Brain microvascular endothelial cell (primary cell): ENCODE data around the gene SPTSSA.

Experiments used
- DNase-seq: peaks from one replicate; pipeline ENCODE4 v3.0.0-alpha.2; 2020
- H3K27ac ChIP-seq: fragments of 250-450 bp; sonication (Bioruptor Pico); 2 replicates; pipeline ENCODE4 v1.5.1; 2020; ENCODE audit warnings: mild to moderate bottlenecking, moderate library complexity
- H3K27me3 ChIP-seq: fragments of 250-450 bp; sonication (Bioruptor Pico); replicated peaks from 2 replicates; pipeline ENCODE4 v1.5.1; 2020; ENCODE audit warnings: mild to moderate bottlenecking
- H3K36me3 ChIP-seq: fragments of 250-450 bp; sonication (Bioruptor Pico); replicated peaks from 2 replicates; pipeline ENCODE4 v1.5.1; 2020; ENCODE audit warnings: mild to moderate bottlenecking
- H3K4me3 ChIP-seq: 2 replicates; pipeline ENCODE4 v1.5.1; 2011; ENCODE audit warnings: low read depth, mild to moderate bottlenecking, control low read depth, low read length, moderate library complexity
- in situ Hi-C: cut with HindIII; loops from 2 replicates; pipeline ENCODE4 v1.10.0; 2017; ENCODE audit warnings: low sequenced_read_pairs, low pct_ligation_motif_present
- TF ChIP-seq, protein P1 (sequence below): IDR thresholded peaks from 2 replicates; pipeline ENCODE4 v1.5.1; 2011; ENCODE audit warnings: low read depth, mild to moderate bottlenecking, moderate library complexity, low read length, control low read depth, inconsistent platforms; ENCODE audit errors: missing control alignments

The SPTSSA gene

DNA sequence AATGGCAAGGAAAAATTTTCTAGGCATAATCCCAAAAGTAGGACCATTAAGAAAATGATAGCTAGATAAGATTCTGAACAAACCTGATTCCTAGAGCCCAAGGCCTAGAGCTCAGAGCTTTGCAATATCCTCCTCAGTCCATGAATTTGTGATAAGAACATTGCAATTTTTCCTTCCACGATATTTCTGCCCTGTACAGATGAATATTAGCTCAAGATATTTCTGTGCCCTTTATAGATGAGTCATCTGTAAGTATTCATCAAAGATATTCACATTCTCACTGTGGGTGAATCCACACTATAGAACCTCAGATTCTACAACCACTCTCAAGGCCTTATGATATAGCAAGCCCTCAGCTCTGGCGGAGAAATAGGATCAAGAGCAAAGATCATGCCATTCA is 40.0 kb upstream of the SPTSSA start:
- in situ Hi-C loops = no loop called here
- TF ChIP-seq, protein P1, sequence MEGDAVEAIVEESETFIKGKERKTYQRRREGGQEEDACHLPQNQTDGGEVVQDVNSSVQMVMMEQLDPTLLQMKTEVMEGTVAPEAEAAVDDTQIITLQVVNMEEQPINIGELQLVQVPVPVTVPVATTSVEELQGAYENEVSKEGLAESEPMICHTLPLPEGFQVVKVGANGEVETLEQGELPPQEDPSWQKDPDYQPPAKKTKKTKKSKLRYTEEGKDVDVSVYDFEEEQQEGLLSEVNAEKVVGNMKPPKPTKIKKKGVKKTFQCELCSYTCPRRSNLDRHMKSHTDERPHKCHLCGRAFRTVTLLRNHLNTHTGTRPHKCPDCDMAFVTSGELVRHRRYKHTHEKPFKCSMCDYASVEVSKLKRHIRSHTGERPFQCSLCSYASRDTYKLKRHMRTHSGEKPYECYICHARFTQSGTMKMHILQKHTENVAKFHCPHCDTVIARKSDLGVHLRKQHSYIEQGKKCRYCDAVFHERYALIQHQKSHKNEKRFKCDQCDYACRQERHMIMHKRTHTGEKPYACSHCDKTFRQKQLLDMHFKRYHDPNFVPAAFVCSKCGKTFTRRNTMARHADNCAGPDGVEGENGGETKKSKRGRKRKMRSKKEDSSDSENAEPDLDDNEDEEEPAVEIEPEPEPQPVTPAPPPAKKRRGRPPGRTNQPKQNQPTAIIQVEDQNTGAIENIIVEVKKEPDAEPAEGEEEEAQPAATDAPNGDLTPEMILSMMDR = no peak

DNA sequence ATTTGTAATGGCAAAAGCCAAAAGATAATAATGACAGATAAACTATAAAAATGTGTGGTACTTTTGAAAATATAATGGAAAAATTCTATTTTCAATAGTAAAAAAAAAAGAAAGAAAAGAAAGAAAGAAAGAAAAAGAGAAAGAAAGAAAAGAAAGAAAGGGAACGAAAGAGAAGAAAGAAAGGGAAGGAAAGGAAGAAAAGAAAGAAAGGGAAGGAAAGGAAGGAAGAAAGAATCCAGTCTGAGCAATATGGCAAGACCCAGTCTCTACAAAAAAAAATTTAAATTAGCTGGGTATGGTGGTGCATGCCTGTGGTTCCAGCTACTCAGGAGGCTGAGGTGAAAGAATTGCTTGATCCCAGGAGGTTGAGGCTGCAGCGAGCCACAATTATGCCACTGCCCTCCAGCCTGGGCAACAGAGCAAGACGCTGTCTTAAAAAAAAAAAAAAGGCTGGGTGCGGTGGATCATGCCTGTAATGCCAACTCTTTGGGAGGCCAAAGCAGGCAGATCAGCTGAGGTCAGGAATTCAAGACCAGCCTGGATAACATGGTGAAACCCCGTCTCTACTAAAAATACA is 39.1 kb upstream of the SPTSSA start:
- in situ Hi-C loops = no loop called here
- no peaks in the 10 kb centered on the region for H3K27me3 ChIP-seq
- no peak overlapping the region for H3K4me3 ChIP-seq
- TF ChIP-seq, protein P1 = no peak
- no peak overlapping the region for H3K27ac ChIP-seq
- no peak for DNase-seq
- no peaks in the 10 kb centered on the region for H3K36me3 ChIP-seq

More for the DNA sequence above, 40.0 kb upstream of the SPTSSA start:
- Histone ChIP-seq H3K27me3 (no peaks in the 10 kb centered on the region), H3K36me3 (no peaks in the 10 kb centered on the region), H3K27ac (peak overlapping the region; percentile 73), H3K4me3 (no peak overlapping the region)
- peak; percentile 29 for DNase-seq

DNA sequence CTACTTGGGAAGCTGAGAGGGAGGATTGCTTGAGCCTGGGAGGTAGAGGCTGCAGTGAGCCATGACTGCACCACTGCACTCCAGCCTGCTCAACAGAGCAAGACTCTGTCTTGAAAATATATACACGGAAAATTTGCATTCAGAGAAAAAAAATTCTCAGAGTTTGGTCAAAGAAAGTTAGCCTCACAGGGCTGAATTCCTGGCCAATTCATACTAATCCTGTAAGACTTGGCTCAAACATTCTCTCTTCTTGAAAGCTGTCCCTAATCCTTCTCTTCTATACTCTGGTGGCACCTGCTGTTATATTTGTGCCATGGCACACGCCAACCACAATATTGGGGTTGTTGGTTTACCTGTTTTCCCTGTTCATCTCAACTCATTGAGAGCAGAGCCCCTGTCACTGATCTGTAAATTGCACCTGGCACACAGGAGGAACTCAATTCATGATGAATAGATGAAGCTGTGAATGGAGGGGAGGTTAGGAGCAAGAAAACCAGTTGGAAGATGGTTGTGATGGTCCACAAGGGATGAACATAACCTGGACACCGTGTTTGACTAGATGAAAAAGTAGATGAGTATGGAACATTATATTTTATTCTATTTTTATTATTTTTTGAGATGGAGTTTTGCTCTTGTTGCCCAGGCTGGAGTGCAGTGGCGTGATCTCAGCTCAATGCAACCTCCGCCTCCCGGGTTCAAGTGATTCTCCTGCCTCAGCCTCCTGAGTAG is 36.8 kb upstream of the SPTSSA start:
- in situ Hi-C loops = no loop called here
- H3K27ac ChIP-seq = no peak overlapping the region
- TF ChIP-seq, protein P1 = peak; percentile 38
- H3K27me3 ChIP-seq = no peaks in the 10 kb centered on the region
- no peaks in the 10 kb centered on the region for H3K36me3 ChIP-seq
- no peak for DNase-seq
- no peak overlapping the region for H3K4me3 ChIP-seq

DNA sequence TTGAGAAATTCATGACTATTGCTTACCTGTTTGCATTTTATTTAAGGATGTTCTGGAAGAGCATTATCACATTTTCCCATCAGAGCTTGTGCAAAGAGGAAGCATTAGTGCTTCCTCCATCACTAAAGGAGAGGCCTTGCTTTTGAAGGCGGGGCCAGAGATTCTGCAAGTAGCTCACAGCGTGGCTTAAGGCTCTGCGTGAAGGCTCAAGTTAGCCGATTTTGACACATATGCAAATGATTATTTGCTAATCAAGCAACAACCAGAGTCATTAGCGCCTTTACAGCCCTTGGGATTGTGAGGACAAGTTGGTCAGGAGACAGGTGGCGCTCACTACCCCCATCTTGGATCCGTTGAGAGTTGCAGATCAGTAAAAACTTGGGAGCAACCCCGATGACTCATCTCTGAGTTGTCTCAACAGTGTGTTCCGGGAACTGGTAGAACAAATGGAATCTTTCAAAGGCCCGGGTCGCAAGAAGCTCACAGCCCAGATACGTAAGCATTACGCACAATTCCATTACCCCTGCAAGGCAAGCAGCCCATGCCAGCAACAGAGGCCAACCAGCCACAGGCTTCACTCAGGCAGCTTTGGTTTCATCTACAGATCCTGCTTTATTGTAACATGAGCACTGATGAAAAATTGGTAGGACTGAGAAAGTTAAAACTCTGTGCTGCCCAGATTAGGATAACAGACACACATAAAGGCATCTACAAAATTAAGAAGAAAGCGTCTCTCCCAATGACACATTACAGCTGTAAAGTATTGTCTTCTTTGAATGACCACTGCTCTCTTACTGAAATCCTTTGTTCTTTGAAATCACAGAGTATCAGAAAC is 34.9 kb upstream of the SPTSSA start:
- DNase-seq = peak; percentile 100

DNA sequence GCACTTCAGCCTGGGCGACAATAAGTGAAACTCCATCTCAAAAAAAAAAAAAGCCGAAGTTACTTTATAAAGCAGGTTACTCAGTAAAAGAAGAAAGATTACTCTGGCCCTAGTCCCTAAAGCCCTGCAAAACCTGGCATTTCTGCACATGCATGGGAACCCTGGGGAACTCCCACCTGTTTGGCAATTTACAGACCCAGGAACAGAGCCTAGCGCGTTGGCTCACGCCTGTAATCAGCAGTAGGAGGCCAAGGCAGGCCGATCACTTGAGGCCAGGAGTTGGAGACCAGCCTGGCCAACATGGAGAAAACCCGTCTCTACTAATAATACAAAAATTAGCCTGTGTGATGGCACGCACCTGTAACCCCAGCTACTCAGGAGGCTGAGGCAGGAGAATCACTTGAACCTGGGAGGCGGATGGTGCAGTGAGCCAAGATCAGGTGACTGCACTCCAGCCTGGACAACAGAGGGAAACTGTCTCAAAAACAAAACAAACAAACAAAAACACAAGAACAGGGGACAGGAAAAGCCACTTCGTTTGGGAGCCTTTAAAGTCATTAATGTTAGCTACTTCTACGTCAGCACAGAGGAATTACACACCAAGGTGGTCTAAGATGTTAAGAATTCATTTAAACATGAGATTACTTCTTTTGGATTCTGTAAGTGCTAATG is 34.1 kb upstream of the SPTSSA start:
- in situ Hi-C loops = no loop called here
- Histone ChIP-seq H3K27ac (peak overlapping the region; percentile 96), H3K27me3 (no peaks in the 10 kb centered on the region), H3K36me3 (no peaks in the 10 kb centered on the region), H3K4me3 (no peak overlapping the region)
- TF ChIP-seq, protein P1 = no peak
- DNase-seq = no peak

More for the DNA sequence above, 34.9 kb upstream of the SPTSSA start:
- TF ChIP-seq, protein P1 = peak; percentile 48
- peak overlapping the region; percentile 96 for H3K27ac ChIP-seq
- H3K36me3 ChIP-seq = no peaks in the 10 kb centered on the region
- no peak overlapping the region for H3K4me3 ChIP-seq
- in situ Hi-C loops = no loop called here
- H3K27me3 ChIP-seq = no peaks in the 10 kb centered on the region
